ENCODE measurements around the gene EML4. TPM values are rescaled to one million over a fixed set of nuclear protein-coding genes. Genes with fewer than 3 reads are reported as not detected.

Gene EML4
- polyA plus RNA-seq, 1 donor (not counting 4 experiments of a cell fraction or from before 2014, with no cell fraction given): 36.4 TPM

- FAIRE-seq: no peak
- Histone ChIP-seq H3K27ac (ENCODE audit: control insufficient read depth, insufficient read depth, low read length) (no peak overlapping the region), H3K9me1 (ENCODE audit: control insufficient read depth, extremely low read depth, insufficient read depth, low read length) (no peaks in the 10 kb centered on the region)
Observed at GRCh38 chr2:42317945-42318344, 148.8 kb downstream of the EML4 start.

GRCh38 chr2:42319265-42319664, 150.1 kb downstream of the EML4 start:
- H3K4me2 ChIP-seq (ENCODE audit: control insufficient read depth, extremely low read depth, insufficient read depth, low read depth, low read length): no peak overlapping the region
- no peaks in the 10 kb centered on the region for H3K9me3 ChIP-seq (ENCODE audit: control insufficient read depth, low read depth, low read length)
- no peak for DNase-seq (ENCODE audit: low read depth, low spot score)
- peak; percentile 62 for FAIRE-seq
- no peak overlapping the region for H2AFZ ChIP-seq (ENCODE audit: control insufficient read depth, low read length)
- H3K4me1 ChIP-seq (ENCODE audit: control insufficient read depth, extremely low read depth, insufficient read depth, low read length): peaks cover 16% of the 10 kb centered on the region
- H3K36me3 ChIP-seq (ENCODE audit: control insufficient read depth in 2 of 2, extremely low read depth in 1 of 2, insufficient read depth in 2 of 2, low read length in 2 of 2): peaks cover 3 to 5% of the 10 kb centered on the region in 2 experiments
- H3K27me3 ChIP-seq (ENCODE audit: control insufficient read depth, extremely low read depth, insufficient read depth, low read length): no peaks in the 10 kb centered on the region
- dilution Hi-C loops (cut with MboI; ENCODE audit: extremely low pct_ligation_motif_present, low sequenced_read_pairs): no loop called here
- no peaks in the 10 kb centered on the region for H3K9me1 ChIP-seq (ENCODE audit: control insufficient read depth, extremely low read depth, insufficient read depth, low read length)
- TF ChIP-seq EZH2 (IDR thresholded peaks at IDR 0.05; ENCODE audit: low read length): no peak
- no peak for TF ChIP-seq CTCF (optimal IDR thresholded peaks at IDR 0.05 in 1 of 3, IDR thresholded peaks at IDR 0.05 in 1 of 3, conservative IDR thresholded peaks at IDR 0.05 in 1 of 3; ENCODE audit: extremely low read depth in 1 of 3, insufficient read depth in 2 of 3, low read length in 3 of 3)
- no peaks in the 10 kb centered on the region for H4K20me1 ChIP-seq (ENCODE audit: control insufficient read depth, extremely low read depth, insufficient read depth, low read length)
- H3K9ac ChIP-seq (ENCODE audit: control insufficient read depth, extremely low read depth, insufficient read depth, low read length): no peak overlapping the region
- H3K27ac ChIP-seq (ENCODE audit: control insufficient read depth, insufficient read depth, low read length): no peak overlapping the region
- no peaks in the 10 kb centered on the region for H3K79me2 ChIP-seq (ENCODE audit: control insufficient read depth, insufficient read depth, low read length)
- H3K4me3 ChIP-seq (ENCODE audit: control insufficient read depth in 2 of 3, extremely low read depth in 1 of 3, insufficient read depth in 2 of 3, low read depth in 1 of 3, low read length in 3 of 3): no peak overlapping the region

More at GRCh38 chr2:42317945-42318344, 148.8 kb downstream of the EML4 start:
- no peak for DNase-seq (ENCODE audit: low read depth, low spot score)
- TF ChIP-seq CTCF (optimal IDR thresholded peaks at IDR 0.05 in 1 of 3, IDR thresholded peaks at IDR 0.05 in 1 of 3, conservative IDR thresholded peaks at IDR 0.05 in 1 of 3; ENCODE audit: extremely low read depth in 1 of 3, insufficient read depth in 2 of 3, low read length in 3 of 3): no peak
- TF ChIP-seq EZH2 (IDR thresholded peaks at IDR 0.05; ENCODE audit: low read length): no peak
- no peak overlapping the region for H3K4me3 ChIP-seq (ENCODE audit: control insufficient read depth in 2 of 3, extremely low read depth in 1 of 3, insufficient read depth in 2 of 3, low read depth in 1 of 3, low read length in 3 of 3)
- no peak overlapping the region for H2AFZ ChIP-seq (ENCODE audit: control insufficient read depth, low read length)
- peaks cover 17% of the 10 kb centered on the region for H3K4me1 ChIP-seq (ENCODE audit: control insufficient read depth, extremely low read depth, insufficient read depth, low read length)
- no peaks in the 10 kb centered on the region for H3K79me2 ChIP-seq (ENCODE audit: control insufficient read depth, insufficient read depth, low read length)
- dilution Hi-C loops (cut with MboI; ENCODE audit: extremely low pct_ligation_motif_present, low sequenced_read_pairs): no loop called here
- H3K9ac ChIP-seq (ENCODE audit: control insufficient read depth, extremely low read depth, insufficient read depth, low read length): no peak overlapping the region
- no peak overlapping the region for H3K4me2 ChIP-seq (ENCODE audit: control insufficient read depth, extremely low read depth, insufficient read depth, low read depth, low read length)
- peaks cover 3 to 5% of the 10 kb centered on the region in 2 experiments for H3K36me3 ChIP-seq (ENCODE audit: control insufficient read depth in 2 of 2, extremely low read depth in 1 of 2, insufficient read depth in 2 of 2, low read length in 2 of 2)
- no peaks in the 10 kb centered on the region for H3K9me3 ChIP-seq (ENCODE audit: control insufficient read depth, low read depth, low read length)
- no peaks in the 10 kb centered on the region for H3K27me3 ChIP-seq (ENCODE audit: control insufficient read depth, extremely low read depth, insufficient read depth, low read length)
- H4K20me1 ChIP-seq (ENCODE audit: control insufficient read depth, extremely low read depth, insufficient read depth, low read length): no peaks in the 10 kb centered on the region

All from keratinocyte (primary cell).